Measurements from ENCODE around the gene JPT2. TPM values are rescaled to one million over a fixed set of nuclear protein-coding genes. Genes with fewer than 3 reads are reported as not detected.
"Not testable (repeated sequence)": the region's sequence is repeated elsewhere in the genome, so short reads cannot be mapped to it uniquely, and the experiment has no call there.

Gene JPT2
- total RNA-seq, 1 experiment from 2014 or later, result 131 TPM

DNA sequence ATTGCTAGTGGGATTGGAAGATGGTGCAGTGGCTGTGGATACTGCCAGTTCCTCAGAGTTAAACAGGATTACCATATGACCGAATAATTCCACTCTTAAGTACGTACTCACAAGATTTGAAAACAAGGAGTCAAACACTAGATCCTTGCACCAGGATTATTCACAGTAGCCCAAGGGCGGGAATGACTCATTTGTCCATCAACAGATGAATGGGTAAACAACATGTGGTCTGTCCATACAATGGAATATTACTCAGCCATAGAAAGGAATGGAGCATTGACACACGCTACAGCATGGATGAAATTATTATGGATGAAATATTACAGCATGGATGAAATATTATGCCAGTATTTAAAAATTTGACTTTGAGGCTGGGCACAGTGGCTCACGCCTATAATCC lies 18.8 kb downstream of the JPT2 start:
- CTCF ChIA-PET, result interaction anchor here (1.4 kb wide), 1 partner anchor 27 kb away, joined by 11 read pairs; no protein-coding TSS in a partner anchor
- TF ChIP-seq, protein P1, sequence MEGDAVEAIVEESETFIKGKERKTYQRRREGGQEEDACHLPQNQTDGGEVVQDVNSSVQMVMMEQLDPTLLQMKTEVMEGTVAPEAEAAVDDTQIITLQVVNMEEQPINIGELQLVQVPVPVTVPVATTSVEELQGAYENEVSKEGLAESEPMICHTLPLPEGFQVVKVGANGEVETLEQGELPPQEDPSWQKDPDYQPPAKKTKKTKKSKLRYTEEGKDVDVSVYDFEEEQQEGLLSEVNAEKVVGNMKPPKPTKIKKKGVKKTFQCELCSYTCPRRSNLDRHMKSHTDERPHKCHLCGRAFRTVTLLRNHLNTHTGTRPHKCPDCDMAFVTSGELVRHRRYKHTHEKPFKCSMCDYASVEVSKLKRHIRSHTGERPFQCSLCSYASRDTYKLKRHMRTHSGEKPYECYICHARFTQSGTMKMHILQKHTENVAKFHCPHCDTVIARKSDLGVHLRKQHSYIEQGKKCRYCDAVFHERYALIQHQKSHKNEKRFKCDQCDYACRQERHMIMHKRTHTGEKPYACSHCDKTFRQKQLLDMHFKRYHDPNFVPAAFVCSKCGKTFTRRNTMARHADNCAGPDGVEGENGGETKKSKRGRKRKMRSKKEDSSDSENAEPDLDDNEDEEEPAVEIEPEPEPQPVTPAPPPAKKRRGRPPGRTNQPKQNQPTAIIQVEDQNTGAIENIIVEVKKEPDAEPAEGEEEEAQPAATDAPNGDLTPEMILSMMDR (IDR thresholded peaks at IDR 0.05; ENCODE audit: unreplicated experiment), result no peak
- Mint-ChIP-seq H3K4me3 (ENCODE audit: unreplicated experiment) (no peak overlapping the region), H3K27me3 (ENCODE audit: insufficient read depth, unreplicated experiment) (no peaks in the 10 kb centered on the region), H3K36me3 (ENCODE audit: insufficient read depth, unreplicated experiment) (peaks cover 96% of the 10 kb centered on the region), H3K9me3 (ENCODE audit: unreplicated experiment) (no peaks in the 10 kb centered on the region), H3K4me1 (ENCODE audit: insufficient read depth, unreplicated experiment) (peaks cover 17% of the 10 kb centered on the region), H3K27ac (ENCODE audit: low read depth, unreplicated experiment) (no peak overlapping the region)
- peak; percentile 74 for DNase-seq (ENCODE audit: unreplicated experiment)
- POLR2A ChIA-PET, result no interaction called here
- BruUV-seq (replicated peaks), result no TSS peak
- intact Hi-C loops (cut with micrococcal nuclease), result no loop called here

DNA sequence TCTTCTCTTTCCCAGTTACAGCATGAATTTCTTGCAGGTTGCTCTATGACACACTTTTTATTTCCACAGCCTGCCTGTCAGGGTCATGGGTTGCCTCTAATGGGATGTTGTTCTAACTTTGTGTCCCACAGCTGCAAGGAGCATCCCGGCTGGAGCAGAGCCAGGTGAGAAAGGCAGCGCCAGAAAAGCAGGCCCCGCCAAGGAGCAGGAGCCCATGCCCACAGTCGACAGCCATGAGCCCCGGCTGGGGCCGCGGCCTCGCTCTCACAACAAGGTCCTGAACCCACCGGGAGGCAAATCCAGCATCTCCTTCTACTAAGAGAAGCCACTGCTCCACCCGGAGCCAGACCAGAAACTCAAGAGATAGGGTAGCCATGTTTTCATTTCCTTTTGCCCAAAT lies 20.6 kb downstream of the JPT2 start:
- H3K36me3 Mint-ChIP-seq (ENCODE audit: insufficient read depth, unreplicated experiment), result peaks cover 96% of the 10 kb centered on the region
- intact Hi-C loops (cut with micrococcal nuclease), result no loop called here
- peaks cover 11% of the 10 kb centered on the region for H3K4me1 Mint-ChIP-seq (ENCODE audit: insufficient read depth, unreplicated experiment)
- POLR2A ChIA-PET, result interaction anchor here (0.6 kb wide), 1 partner anchor 35 kb away, joined by 3 read pairs; no protein-coding TSS in a partner anchor
- TF ChIP-seq, protein P1 (IDR thresholded peaks at IDR 0.05; ENCODE audit: unreplicated experiment), result no peak
- no peak for DNase-seq (ENCODE audit: unreplicated experiment)
- BruUV-seq (replicated peaks), result no TSS peak
- H3K9me3 Mint-ChIP-seq (ENCODE audit: unreplicated experiment), result no peaks in the 10 kb centered on the region
- H3K27ac Mint-ChIP-seq (ENCODE audit: low read depth, unreplicated experiment), result no peak overlapping the region
- no peaks in the 10 kb centered on the region for H3K27me3 Mint-ChIP-seq (ENCODE audit: insufficient read depth, unreplicated experiment)
- H3K4me3 Mint-ChIP-seq (ENCODE audit: unreplicated experiment), result no peak overlapping the region
- CTCF ChIA-PET, result interaction anchor here (0.5 kb wide), 1 partner anchor 447 kb away, joined by 3 read pairs; no protein-coding TSS in a partner anchor

DNA sequence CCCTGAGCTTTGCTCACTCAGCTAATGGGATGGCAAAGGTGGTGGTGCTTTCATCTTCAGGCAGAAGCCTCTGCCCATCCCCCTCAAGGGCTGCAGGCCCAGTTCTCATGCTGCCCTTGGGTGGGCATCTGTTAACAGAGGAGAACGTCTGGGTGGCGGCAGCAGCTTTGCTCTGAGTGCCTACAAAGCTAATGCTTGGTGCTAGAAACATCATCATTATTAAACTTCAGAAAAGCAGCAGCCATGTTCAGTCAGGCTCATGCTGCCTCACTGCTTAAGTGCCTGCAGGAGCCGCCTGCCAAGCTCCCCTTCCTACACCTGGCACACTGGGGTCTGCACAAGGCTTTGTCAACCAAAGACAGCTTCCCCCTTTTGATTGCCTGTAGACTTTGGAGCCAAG lies 22.2 kb downstream of the JPT2 start:
- BruUV-seq (replicated peaks), result no TSS peak
- DNase-seq (ENCODE audit: unreplicated experiment), result no peak
- no peaks in the 10 kb centered on the region for H3K9me3 Mint-ChIP-seq (ENCODE audit: unreplicated experiment)
- peaks cover 88% of the 10 kb centered on the region for H3K36me3 Mint-ChIP-seq (ENCODE audit: insufficient read depth, unreplicated experiment)
- peaks cover 11% of the 10 kb centered on the region for H3K4me1 Mint-ChIP-seq (ENCODE audit: insufficient read depth, unreplicated experiment)
- CTCF ChIA-PET, result no interaction called here
- POLR2A ChIA-PET, result interaction anchor here (1.0 to 5.2 kb wide), 5 partner anchors 10 to 45 kb away, joined by 4 to 105 read pairs (median 20); partner anchors contain the start of gene JPT2
- TF ChIP-seq, protein P1 (IDR thresholded peaks at IDR 0.05; ENCODE audit: unreplicated experiment), result no peak
- no peaks in the 10 kb centered on the region for H3K27me3 Mint-ChIP-seq (ENCODE audit: insufficient read depth, unreplicated experiment)
- intact Hi-C loops (cut with micrococcal nuclease), result loop anchor here (10.0 kb wide), 1 partner anchor 275 kb away; the partner anchor contains the start of gene UQCC4
- no peak overlapping the region for H3K4me3 Mint-ChIP-seq (ENCODE audit: unreplicated experiment)
- H3K27ac Mint-ChIP-seq (ENCODE audit: low read depth, unreplicated experiment), result no peak overlapping the region

DNA sequence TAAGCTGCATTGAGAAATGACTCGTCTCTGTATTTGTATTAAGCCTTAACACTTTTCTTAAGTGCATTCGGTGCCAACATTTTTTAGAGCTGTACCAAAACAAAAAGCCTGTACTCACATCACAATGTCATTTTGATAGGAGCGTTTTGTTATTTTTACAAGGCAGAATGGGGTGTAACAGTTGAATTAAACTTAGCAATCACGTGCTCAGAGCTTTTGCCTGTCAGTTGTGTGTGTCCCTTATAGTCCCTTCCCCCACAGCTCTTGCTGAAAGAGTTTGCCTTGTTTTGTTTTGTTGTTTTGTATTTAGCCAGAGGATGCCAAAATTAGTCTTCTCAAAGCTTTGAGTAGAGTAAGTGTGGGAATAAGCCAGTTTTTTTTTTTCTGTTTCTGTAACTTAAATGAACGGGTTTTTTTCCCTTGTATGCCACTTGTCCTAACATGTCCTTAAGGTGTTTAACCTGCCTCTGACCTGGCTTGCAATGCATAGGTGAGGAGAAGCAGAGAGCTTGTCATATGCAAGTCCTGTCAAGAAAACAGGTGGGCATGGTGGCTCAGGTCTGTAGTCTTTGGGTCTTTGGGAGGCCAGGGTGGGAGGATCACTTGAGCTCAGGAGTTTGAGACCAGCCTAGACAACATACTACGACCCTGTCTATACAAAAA lies 23.3 kb downstream of the JPT2 start:
- no TSS peak for BruUV-seq (replicated peaks)

DNA sequence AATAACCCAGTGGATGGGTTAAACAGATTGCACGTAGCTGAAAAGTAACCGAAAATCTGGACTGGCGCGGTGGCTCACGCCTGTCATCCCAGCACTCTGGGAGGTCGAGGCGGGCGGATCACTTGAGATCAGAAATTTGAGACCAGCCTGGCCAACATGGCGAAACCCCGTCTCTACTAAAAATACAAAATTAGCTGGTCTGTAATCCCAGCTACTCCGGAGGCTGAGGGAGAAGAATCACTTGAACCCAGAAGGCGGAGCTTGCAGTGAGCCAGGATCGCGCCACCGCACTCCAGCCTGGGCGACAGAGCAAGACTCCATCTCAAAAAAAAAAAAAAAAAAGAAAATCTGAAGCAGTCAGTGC lies 27.2 kb downstream of the JPT2 start:
- H3K4me1 Mint-ChIP-seq (ENCODE audit: insufficient read depth, unreplicated experiment), result peaks cover 20% of the 10 kb centered on the region
- ChIA-PET CTCF (interaction anchor here (0.7 to 2.5 kb wide), 12 partner anchors 12 to 224 kb away, joined by 3 to 17 read pairs (median 5); partner anchors contain the start of gene JPT2), POLR2A (interaction anchor here (0.6 to 4.8 kb wide), 24 partner anchors 11 to 1162 kb away, joined by 3 to 130 read pairs (median 6); partner anchors contain the start of genes CRAMP1, EME2, IFT140 and JPT2)
- H3K36me3 Mint-ChIP-seq (ENCODE audit: insufficient read depth, unreplicated experiment), result peaks cover 46% of the 10 kb centered on the region
- BruUV-seq (replicated peaks); H3K27me3 Mint-ChIP-seq (ENCODE audit: insufficient read depth, unreplicated experiment); H3K9me3 Mint-ChIP-seq (ENCODE audit: unreplicated experiment): not testable (repeated sequence)
- H3K27ac Mint-ChIP-seq (ENCODE audit: low read depth, unreplicated experiment), result peak overlapping the region; percentile 87
- intact Hi-C loops (cut with micrococcal nuclease), result loop anchor here (1.0 to 10.0 kb wide), 3 partner anchors 27 to 281 kb away; partner anchors contain the start of genes CRAMP1, IFT140, JPT2 and UQCC4
- peak; percentile 16 for DNase-seq (ENCODE audit: unreplicated experiment)
- H3K4me3 Mint-ChIP-seq (ENCODE audit: unreplicated experiment), result peak overlapping the region; percentile 83

More for the DNA sequence above, 23.3 kb downstream of the JPT2 start:
- TF ChIP-seq, protein P1 (IDR thresholded peaks at IDR 0.05; ENCODE audit: unreplicated experiment), result no peak
- peaks cover 11% of the 10 kb centered on the region for H3K4me1 Mint-ChIP-seq (ENCODE audit: insufficient read depth, unreplicated experiment)
- DNase-seq (ENCODE audit: unreplicated experiment), result no peak
- no peaks in the 10 kb centered on the region for H3K27me3 Mint-ChIP-seq (ENCODE audit: insufficient read depth, unreplicated experiment)
- H3K36me3 Mint-ChIP-seq (ENCODE audit: insufficient read depth, unreplicated experiment), result peaks cover 85% of the 10 kb centered on the region
- H3K9me3 Mint-ChIP-seq (ENCODE audit: unreplicated experiment), result no peaks in the 10 kb centered on the region
- CTCF ChIA-PET, result interaction anchor here (0.7 to 2.7 kb wide), 5 partner anchors 10 to 1483 kb away, joined by 3 to 35 read pairs (median 4); no protein-coding TSS in a partner anchor
- POLR2A ChIA-PET, result interaction anchor here (1.0 to 5.2 kb wide), 11 partner anchors 11 to 246 kb away, joined by 3 to 105 read pairs (median 4); partner anchors contain the start of genes CRAMP1, IFT140, JPT2 and NME3
- H3K27ac Mint-ChIP-seq (ENCODE audit: low read depth, unreplicated experiment), result peak overlapping the region; percentile 82
- no peak overlapping the region for H3K4me3 Mint-ChIP-seq (ENCODE audit: unreplicated experiment)
- intact Hi-C loops (cut with micrococcal nuclease), result loop anchor here (10.0 kb wide), 1 partner anchor 277 kb away; the partner anchor contains the start of gene UQCC4
